ENCODE results near the gene PLSCR2.

Gene PLSCR2

GRCh38 chr3:146507331-146508120 is 38.2 kb upstream of the PLSCR2 start:
- TF ChIP-seq EGR1 (IDR thresholded peaks at IDR 0.05) (no peak), TAF1 (IDR thresholded peaks at IDR 0.05; ENCODE audit: low read depth) (no peak), TEAD4 (IDR thresholded peaks at IDR 0.05) (no peak), NFIC (IDR thresholded peaks at IDR 0.05) (no peak), RAD21 (IDR thresholded peaks at IDR 0.05; ENCODE audit: low read depth) (no peak), CEBPB (IDR thresholded peaks at IDR 0.05) (no peak), TCF12 (IDR thresholded peaks at IDR 0.05; ENCODE audit: low read depth) (no peak), REST (IDR thresholded peaks at IDR 0.05; ENCODE audit: low read depth) (no peak), CREB1 (IDR thresholded peaks at IDR 0.05; ENCODE audit: low read depth) (no peak), USF1 (IDR thresholded peaks at IDR 0.05) (no peak), MAX (IDR thresholded peaks at IDR 0.05) (no peak), YY1 (IDR thresholded peaks at IDR 0.05; ENCODE audit: low read depth) (no peak), EP300 (IDR thresholded peaks at IDR 0.05; ENCODE audit: borderline replicate concordance) (no peak), FOXM1 (IDR thresholded peaks at IDR 0.05; ENCODE audit: borderline replicate concordance, low read depth) (no peak), ZBTB7A (IDR thresholded peaks at IDR 0.05; ENCODE audit: low read depth) (no peak)

- no peak for TF ChIP-seq REST (IDR thresholded peaks at IDR 0.05; ENCODE audit: low read depth)
- no peak for TF ChIP-seq NFIC (IDR thresholded peaks at IDR 0.05)
- no peak for TF ChIP-seq FOXM1 (IDR thresholded peaks at IDR 0.05; ENCODE audit: borderline replicate concordance, low read depth)
- no peak for TF ChIP-seq EP300 (IDR thresholded peaks at IDR 0.05; ENCODE audit: borderline replicate concordance)
- TF ChIP-seq TAF1 (IDR thresholded peaks at IDR 0.05; ENCODE audit: low read depth) = no peak
- no peak for TF ChIP-seq USF1 (IDR thresholded peaks at IDR 0.05)
These were observed 36.2 kb upstream of the PLSCR2 start for GRCh38 chr3:146505516-146505915.

- TF ChIP-seq REST (IDR thresholded peaks at IDR 0.05; ENCODE audit: low read depth) (no peak), MAX (IDR thresholded peaks at IDR 0.05) (no peak), TEAD4 (IDR thresholded peaks at IDR 0.05) (peak; percentile 34; the same call in 1 of the 2 replicates), CEBPB (IDR thresholded peaks at IDR 0.05) (no peak), CREB1 (IDR thresholded peaks at IDR 0.05; ENCODE audit: low read depth) (no peak)
These were observed 35.3 kb upstream of the PLSCR2 start for GRCh38 chr3:146504498-146505197.

- TF ChIP-seq EGR1 (IDR thresholded peaks at IDR 0.05) (no peak), EP300 (IDR thresholded peaks at IDR 0.05; ENCODE audit: borderline replicate concordance) (peak; percentile 34; the same call in 1 of the 2 replicates), RAD21 (IDR thresholded peaks at IDR 0.05; ENCODE audit: low read depth) (no peak), CEBPB (IDR thresholded peaks at IDR 0.05) (no peak), USF1 (IDR thresholded peaks at IDR 0.05) (no peak), TEAD4 (IDR thresholded peaks at IDR 0.05) (no peak), ZBTB7A (IDR thresholded peaks at IDR 0.05; ENCODE audit: low read depth) (no peak), CREB1 (IDR thresholded peaks at IDR 0.05; ENCODE audit: low read depth) (no peak), TAF1 (IDR thresholded peaks at IDR 0.05; ENCODE audit: low read depth) (no peak), YY1 (IDR thresholded peaks at IDR 0.05; ENCODE audit: low read depth) (peak; percentile 57; the same call in 1 of the 2 replicates), MAX (IDR thresholded peaks at IDR 0.05) (no peak), TCF12 (IDR thresholded peaks at IDR 0.05; ENCODE audit: low read depth) (no peak), FOXM1 (IDR thresholded peaks at IDR 0.05; ENCODE audit: borderline replicate concordance, low read depth) (0 out of 2 replicates have a peak, but pooled peaks have one; percentile 21), NFIC (IDR thresholded peaks at IDR 0.05) (no peak)
These were observed 34.3 kb upstream of the PLSCR2 start for GRCh38 chr3:146503461-146504202.
